Right atrium auricular region (tissue), 2 donors: ENCODE data around the gene ESYT3. TPM values are rescaled to one million over a fixed set of nuclear protein-coding genes. Genes with fewer than 3 reads are reported as not detected.

Experiments
- DNase-seq: peaks from one replicate; pipeline ENCODE4 v3.0.0-alpha.2; 2019; ENCODE audit warnings: low spot score
- H3K27ac ChIP-seq, 2 donors: fragments of 200-600 bp; sonication (generic); 1 replicate in 1 of 2; 2 replicates in 1 of 2; pipeline ENCODE4 v1.5.1; 2016 to 2019
- H3K27me3 ChIP-seq, 2 donors: fragments of 200-600 bp; sonication (generic); one replicate each; pipeline versions ENCODE4 v1.5.1 to v1.6.0; 2017 to 2019
- H3K36me3 ChIP-seq: fragments of 200-600 bp; sonication (generic); one replicate; pipeline ENCODE4 v1.5.1; 2016
- H3K4me1 ChIP-seq, 2 donors: fragments of 200-600 bp; sonication (generic); one replicate each; pipeline versions ENCODE4 v1.5.1 to v1.6.0; 2017 to 2019
- H3K4me3 ChIP-seq, 2 donors: fragments of 200-600 bp; sonication (generic); 1 replicate in 1 of 2; 2 replicates in 1 of 2; pipeline ENCODE4 v1.5.1; 2017 to 2019; ENCODE audit warnings: mild to moderate bottlenecking in 1 of 2, moderate library complexity in 1 of 2
- H3K9me3 ChIP-seq, 2 donors: fragments of 200-600 bp; sonication (generic); one replicate each; pipeline ENCODE4 v1.5.1; 2019
- total RNA-seq, 2 donors: library from RNA; depleted of rRNA; stranded (reverse); fragments of >200 nt; gene quantifications; one replicate each; pipeline ENCODE4 v1.1.0, GENCODE V29; 2016
- TF ChIP-seq, protein P1 (sequence below), 2 donors: fragments of 200-600 bp; sonication (generic); IDR thresholded peaks; one replicate each; pipeline ENCODE4 v1.5.1; 2019; ENCODE audit warnings: antibody characterized with exemption in 2 of 2

ESYT3 gene
- total RNA-seq, 2 donors from 2014 or later: 1.6 to 2.6 TPM

DNA sequence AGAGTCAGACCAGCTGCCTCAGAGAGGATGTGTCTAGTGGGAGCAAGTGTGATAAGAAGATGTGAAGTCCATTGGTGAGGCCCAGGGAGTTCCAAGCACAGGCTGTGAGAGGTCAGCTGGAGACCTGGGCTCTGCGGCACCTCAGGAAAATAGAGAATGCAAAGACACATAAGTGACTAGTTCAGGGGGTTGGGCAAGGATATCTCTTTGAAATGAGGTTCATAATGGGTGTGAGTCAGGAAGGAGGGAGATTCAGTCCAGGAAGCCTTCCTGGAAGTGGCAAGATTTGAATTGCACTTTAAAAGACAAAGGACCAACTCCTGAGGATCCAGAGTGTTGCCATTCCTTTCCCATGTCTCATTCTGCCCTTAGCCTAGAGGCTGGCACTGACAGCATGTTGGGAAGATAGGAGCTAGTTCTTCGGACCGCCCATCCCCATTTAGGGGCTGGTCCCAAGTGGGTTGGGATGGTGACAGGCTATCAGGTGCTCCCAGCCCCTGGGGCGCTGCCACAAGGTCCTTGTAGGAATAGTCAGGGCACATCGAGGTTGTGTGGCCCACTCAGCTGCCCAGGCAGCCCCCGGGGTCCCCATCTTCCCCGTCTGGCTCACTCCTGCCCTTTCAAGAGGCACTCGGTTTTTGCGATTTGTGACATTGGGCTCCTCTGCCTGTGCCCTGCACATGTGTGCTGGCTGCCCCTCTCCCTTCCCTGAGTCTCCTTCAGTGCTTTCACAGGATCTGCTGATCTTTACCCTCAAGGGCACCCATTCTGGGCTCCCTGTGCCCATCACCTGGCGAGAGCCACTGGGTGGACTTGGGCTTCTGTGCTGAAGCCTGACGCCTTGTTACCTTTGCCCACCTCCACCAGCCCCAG lies 23.7 kb downstream of the ESYT3 start:
- Histone ChIP-seq H3K9me3 (no peaks in the 10 kb centered on the region), H3K27me3 (no peaks in the 10 kb centered on the region), H3K36me3 (no peaks in the 10 kb centered on the region), H3K27ac (no peak overlapping the region), H3K4me3 (no peak overlapping the region), H3K4me1 (peaks cover 0 to 10% of the 10 kb centered on the region in 2 donors)
- TF ChIP-seq, protein P1, sequence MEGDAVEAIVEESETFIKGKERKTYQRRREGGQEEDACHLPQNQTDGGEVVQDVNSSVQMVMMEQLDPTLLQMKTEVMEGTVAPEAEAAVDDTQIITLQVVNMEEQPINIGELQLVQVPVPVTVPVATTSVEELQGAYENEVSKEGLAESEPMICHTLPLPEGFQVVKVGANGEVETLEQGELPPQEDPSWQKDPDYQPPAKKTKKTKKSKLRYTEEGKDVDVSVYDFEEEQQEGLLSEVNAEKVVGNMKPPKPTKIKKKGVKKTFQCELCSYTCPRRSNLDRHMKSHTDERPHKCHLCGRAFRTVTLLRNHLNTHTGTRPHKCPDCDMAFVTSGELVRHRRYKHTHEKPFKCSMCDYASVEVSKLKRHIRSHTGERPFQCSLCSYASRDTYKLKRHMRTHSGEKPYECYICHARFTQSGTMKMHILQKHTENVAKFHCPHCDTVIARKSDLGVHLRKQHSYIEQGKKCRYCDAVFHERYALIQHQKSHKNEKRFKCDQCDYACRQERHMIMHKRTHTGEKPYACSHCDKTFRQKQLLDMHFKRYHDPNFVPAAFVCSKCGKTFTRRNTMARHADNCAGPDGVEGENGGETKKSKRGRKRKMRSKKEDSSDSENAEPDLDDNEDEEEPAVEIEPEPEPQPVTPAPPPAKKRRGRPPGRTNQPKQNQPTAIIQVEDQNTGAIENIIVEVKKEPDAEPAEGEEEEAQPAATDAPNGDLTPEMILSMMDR (IDR thresholded peaks at IDR 0.05): no peak
- DNase-seq: no peak

DNA sequence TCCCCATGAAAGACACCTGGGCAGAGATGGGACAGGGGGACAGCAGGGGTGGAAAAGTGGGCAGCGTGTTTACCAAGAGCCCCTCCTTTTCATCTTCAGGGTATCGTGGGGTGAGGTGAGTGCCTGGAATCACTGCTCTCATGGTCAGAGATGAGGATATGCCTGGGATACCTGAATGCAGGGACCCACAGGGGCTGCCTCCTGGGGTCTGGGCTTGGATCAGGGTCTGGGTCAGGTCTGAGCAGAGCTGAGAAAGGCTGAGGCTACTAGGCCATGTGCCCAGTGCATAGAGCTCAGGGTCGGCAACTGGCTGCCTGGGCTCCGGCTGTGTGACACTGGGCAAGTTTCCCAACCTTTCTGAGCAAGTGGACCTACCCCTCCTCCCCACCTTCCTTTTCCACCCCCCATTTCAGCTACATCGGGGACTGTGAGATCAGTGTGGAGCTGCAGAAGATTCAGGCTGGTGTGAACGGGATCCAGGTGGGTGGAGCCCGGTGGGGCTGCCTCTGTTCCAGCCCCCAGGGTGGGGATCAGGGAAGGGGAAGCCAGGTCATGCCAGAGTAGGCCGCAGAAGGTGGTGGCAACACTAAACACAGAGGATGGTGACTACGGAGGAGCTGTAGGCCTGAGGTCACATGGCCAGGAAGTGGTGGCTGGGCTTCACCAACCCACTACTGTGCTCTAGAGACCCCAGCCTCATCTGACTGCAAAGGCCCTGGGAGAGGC lies 24.5 kb downstream of the ESYT3 start:
- H3K27ac ChIP-seq: no peak overlapping the region
- TF ChIP-seq, protein P1 (IDR thresholded peaks at IDR 0.05): no peak

DNA sequence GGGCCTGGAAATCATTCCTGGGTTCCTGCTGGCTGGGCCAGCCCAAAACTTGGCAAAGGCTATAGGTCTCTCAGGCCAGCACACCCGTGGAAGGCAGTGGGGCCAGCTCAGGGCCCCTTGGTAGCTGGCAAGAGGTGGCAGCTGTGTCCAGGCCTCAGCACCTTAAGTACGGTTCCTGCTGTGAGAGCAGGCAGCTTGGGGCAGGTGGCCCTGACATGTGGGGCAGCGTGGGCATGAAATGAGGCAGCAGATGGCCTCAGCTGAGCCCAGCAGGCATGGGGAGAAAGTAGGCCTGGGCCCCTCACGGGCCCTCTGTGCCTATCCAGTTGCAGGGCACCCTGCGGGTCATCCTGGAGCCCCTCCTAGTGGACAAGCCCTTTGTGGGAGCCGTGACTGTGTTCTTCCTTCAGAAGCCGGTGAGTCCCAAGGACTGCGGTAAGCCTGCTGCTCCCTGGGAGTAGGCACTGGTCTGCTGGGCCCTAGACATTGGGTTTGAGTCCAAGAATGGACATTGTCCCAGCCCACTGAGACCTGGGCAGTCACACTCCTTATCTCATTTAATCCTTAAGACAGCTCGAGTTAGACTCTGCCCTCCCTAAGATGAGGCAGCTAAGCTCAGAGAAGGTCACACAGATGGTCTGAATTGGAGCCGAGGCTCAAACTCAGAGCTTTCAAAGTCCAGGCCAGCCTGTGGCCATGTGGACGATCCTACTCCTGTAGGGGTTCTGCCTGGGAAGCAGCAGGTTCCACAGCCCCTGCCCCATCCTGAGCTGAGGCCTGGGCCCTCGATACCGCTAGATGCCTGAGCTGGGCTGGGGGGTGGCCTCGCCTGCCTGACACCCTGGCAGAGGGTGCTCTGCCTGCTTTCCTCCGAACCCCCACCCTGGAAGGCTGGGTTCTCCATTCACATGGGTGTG lies 25.5 kb downstream of the ESYT3 start:
- Histone ChIP-seq H3K27me3 (no peaks in the 10 kb centered on the region), H3K4me1 (peaks cover 0 to 10% of the 10 kb centered on the region in 2 donors), H3K36me3 (no peaks in the 10 kb centered on the region), H3K9me3 (no peaks in the 10 kb centered on the region), H3K4me3 (no peak overlapping the region), H3K27ac (no peak overlapping the region)
- no peak for DNase-seq
- TF ChIP-seq, protein P1 (IDR thresholded peaks at IDR 0.05): no peak

More for the DNA sequence above, 24.5 kb downstream of the ESYT3 start:
- Histone ChIP-seq H3K36me3 (no peaks in the 10 kb centered on the region), H3K9me3 (no peaks in the 10 kb centered on the region), H3K27me3 (no peaks in the 10 kb centered on the region), H3K4me1 (peaks cover 0 to 10% of the 10 kb centered on the region in 2 donors), H3K4me3 (no peak overlapping the region)
- no peak for DNase-seq

DNA sequence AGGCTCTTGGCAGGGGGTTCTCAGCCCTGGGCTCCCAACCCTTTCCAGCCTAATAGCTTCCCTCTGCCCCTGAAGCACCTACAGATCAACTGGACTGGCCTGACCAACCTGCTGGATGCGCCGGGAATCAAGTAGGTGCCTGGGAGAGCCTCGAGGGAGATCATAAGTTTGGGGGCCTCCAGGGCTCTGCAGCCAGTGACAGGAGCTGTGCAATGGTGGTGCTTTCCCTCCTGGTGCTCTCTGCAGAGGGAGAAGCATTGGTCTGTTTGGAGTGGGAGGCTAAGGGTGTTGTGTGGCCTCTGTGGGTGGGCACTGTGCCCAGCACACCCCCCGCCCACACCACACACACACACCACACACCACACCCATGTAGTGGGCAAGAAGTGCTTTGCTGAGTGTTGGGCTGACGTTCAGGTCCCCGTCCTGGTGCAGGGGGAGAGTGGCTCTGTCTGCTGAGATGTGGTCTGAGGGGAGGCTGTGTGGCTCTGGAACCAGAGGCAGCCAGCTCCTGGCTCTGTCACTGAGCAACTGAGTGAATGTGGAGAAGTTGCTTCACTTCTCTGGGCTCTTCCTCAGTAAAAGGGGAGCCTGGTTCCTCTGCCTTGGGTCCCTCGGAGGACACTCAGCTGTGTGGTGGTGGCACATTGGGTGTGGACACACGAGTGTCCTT lies 26.3 kb downstream of the ESYT3 start:
- Histone ChIP-seq H3K27me3 (no peaks in the 10 kb centered on the region), H3K9me3 (no peaks in the 10 kb centered on the region), H3K27ac (no peak overlapping the region), H3K4me3 (no peak overlapping the region), H3K4me1 (peaks cover 0 to 10% of the 10 kb centered on the region in 2 donors), H3K36me3 (no peaks in the 10 kb centered on the region)
- DNase-seq: no peak
- TF ChIP-seq, protein P1 (IDR thresholded peaks at IDR 0.05): no peak

DNA sequence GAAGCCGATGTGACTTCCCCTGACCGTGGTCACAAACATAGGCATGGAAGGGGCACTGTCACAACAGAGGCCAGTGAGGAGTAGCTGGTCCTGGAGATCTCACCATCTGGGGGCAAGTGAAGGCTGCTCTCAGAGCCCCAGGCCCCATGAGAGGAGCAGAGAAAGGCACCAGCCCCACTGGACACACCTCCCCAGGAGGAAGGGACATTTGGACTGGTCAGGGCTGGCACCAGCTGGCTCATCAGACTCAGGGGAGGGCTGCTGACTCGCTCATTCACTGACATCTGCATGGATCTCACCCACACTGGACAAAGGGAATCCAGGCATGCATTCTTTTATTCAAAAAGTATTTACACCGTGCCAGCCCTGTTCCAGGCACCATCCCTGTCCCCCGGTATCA lies 26.8 kb downstream of the ESYT3 start:
- TF ChIP-seq, protein P1 (IDR thresholded peaks at IDR 0.05): no peak
- no peak for DNase-seq
- Histone ChIP-seq H3K36me3 (no peaks in the 10 kb centered on the region), H3K27ac (no peak overlapping the region), H3K4me3 (no peak overlapping the region), H3K27me3 (no peaks in the 10 kb centered on the region), H3K4me1 (peaks cover 0 to 10% of the 10 kb centered on the region in 2 donors), H3K9me3 (no peaks in the 10 kb centered on the region)
